ENCODE measurements around the gene SLC44A5.

Gene SLC44A5

GRCh38 chr1:75588779-75589475, 22.0 kb downstream of the SLC44A5 start:
- no peak for DNase-seq

- no peak for DNase-seq
Observed at GRCh38 chr1:75587692-75588091, 23.2 kb downstream of the SLC44A5 start.

GRCh38 chr1:75583282-75583681, 27.6 kb downstream of the SLC44A5 start:
- no peak for DNase-seq

GRCh38 chr1:75582725-75583261, 28.1 kb downstream of the SLC44A5 start:
- no peak for DNase-seq

GRCh38 chr1:75579046-75579445, 31.9 kb downstream of the SLC44A5 start:
- DNase-seq, result no peak

GRCh38 chr1:75575837-75576236, 35.1 kb downstream of the SLC44A5 start:
- DNase-seq, result no peak

GRCh38 chr1:75567191-75567590, 43.7 kb downstream of the SLC44A5 start:
- no peak for DNase-seq

- DNase-seq, result no peak
Observed at GRCh38 chr1:75559800-75560199, 51.1 kb downstream of the SLC44A5 start.

- no peak for DNase-seq
Observed at GRCh38 chr1:75559136-75559535, 51.8 kb downstream of the SLC44A5 start.

GRCh38 chr1:75554870-75555269, 56.0 kb downstream of the SLC44A5 start:
- DNase-seq, result no peak

GRCh38 chr1:75554181-75554580, 56.7 kb downstream of the SLC44A5 start:
- DNase-seq, result no peak

- no peak for DNase-seq
Observed at GRCh38 chr1:75550559-75550958, 60.4 kb downstream of the SLC44A5 start.

- DNase-seq, result no peak
Observed at GRCh38 chr1:75548721-75549480, 62.0 kb downstream of the SLC44A5 start.

GRCh38 chr1:75543705-75544104, 67.2 kb downstream of the SLC44A5 start:
- DNase-seq, result no peak

- DNase-seq, result no peak
Observed at GRCh38 chr1:75542818-75543570, 67.9 kb downstream of the SLC44A5 start.

GRCh38 chr1:75539230-75540116, 71.4 kb downstream of the SLC44A5 start:
- DNase-seq, result no peak

GRCh38 chr1:75533085-75533484, 77.8 kb downstream of the SLC44A5 start:
- no peak for DNase-seq

GRCh38 chr1:75531570-75531969, 79.3 kb downstream of the SLC44A5 start:
- DNase-seq, result no peak

GRCh38 chr1:75529488-75529887, 81.4 kb downstream of the SLC44A5 start:
- no peak for DNase-seq

GRCh38 chr1:75528001-75528400, 82.9 kb downstream of the SLC44A5 start:
- DNase-seq, result no peak

- DNase-seq, result no peak
Observed at GRCh38 chr1:75522389-75522788, 88.5 kb downstream of the SLC44A5 start.

- no peak for DNase-seq
Observed at GRCh38 chr1:75521658-75522057, 89.3 kb downstream of the SLC44A5 start.

Data from fibroblast of skin of right quadriceps (primary cell).